Measurements from ENCODE around the gene SLC44A2. TPM values are rescaled to one million over a fixed set of nuclear protein-coding genes. Genes with fewer than 3 reads are reported as not detected.

The SLC44A2 gene
- 70.3 and 73.5 TPM in 2 replicates for total RNA-seq (2014; rRNA removed; shearing (Covaris generic))

GRCh38 chr19:10625003-10625761 is at the start of gene SLC44A2:
Gene SLC44A2 (plus strand): TSS chr19:10625553. CDS start chr19:10625634, 81 bp downstream.
- no peaks in the 10 kb centered on the region for H3K9me3 ChIP-seq (replicated peaks)
- H3K27me3 ChIP-seq = no peaks in the 10 kb centered on the region
- peaks cover 23% of the 10 kb centered on the region for H3K36me3 ChIP-seq
- DNase-seq = peak; percentile 92 to 93
- peak within 1 kb of the TSS; percentile 72 for H3K4me3 ChIP-seq
- peak within 1 kb of the TSS; percentile 91 for H3K27ac ChIP-seq
- peaks cover 9% of the 10 kb centered on the region for H3K4me1 ChIP-seq

DNA sequence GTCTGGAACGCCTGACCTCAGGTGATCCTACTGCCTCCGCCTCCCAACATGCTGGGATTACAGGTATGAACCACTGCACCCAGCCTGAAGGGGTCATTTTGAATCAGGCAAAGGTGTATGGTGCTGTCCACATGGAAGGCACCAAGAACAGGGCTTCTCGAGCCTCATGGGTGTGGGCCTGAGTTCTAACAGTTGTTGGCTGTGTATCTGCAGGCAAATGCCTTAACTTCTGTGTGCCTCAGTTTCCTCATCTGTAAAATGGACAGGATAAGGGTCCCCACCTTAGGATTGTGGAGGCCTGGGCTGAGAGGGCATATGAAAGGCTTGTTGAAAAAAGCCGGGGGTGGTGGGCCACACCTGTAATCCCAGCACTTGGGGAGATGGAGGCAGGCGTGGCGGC is 47.4 kb upstream of the SLC44A2 start:
- H3K9me3 ChIP-seq (replicated peaks) = no peaks in the 10 kb centered on the region
- DNase-seq = no peak
- no peak overlapping the region for H3K4me3 ChIP-seq
- no peaks in the 10 kb centered on the region for H3K4me1 ChIP-seq
- H3K36me3 ChIP-seq = no peaks in the 10 kb centered on the region
- no peak overlapping the region for H3K27ac ChIP-seq
- H3K27me3 ChIP-seq = no peaks in the 10 kb centered on the region

GRCh38 chr19:10580979-10581631 is 44.2 kb upstream of the SLC44A2 start:
- Histone ChIP-seq H3K4me1 (peaks cover 2% of the 10 kb centered on the region; the same call in 1 of the 2 replicates), H3K9me3 (replicated peaks) (no peaks in the 10 kb centered on the region), H3K4me3 (no peak overlapping the region), H3K27me3 (no peaks in the 10 kb centered on the region), H3K27ac (no peak overlapping the region), H3K36me3 (no peaks in the 10 kb centered on the region)
- DNase-seq = peak; percentile 89 to 95

DNA sequence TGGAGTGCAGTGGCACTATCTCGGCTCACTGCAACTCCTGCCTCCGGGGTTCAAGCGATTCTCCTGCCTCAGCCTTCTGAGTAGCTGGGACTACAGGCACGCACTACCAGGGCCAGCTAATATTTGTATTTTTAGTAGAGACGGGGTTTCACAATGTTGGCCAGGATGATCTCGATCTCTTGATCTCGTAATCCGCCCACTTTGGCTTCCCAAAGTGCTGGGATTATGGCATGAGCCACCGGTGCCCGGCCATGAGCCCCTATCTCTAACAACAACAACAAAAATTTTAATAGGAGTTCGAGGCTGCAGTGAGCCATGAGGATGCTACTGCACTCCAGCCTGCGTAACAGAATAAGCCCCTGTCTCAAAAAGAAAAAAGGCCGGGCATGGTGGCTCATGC is 43.3 kb upstream of the SLC44A2 start:
- H3K27me3 ChIP-seq = no peaks in the 10 kb centered on the region
- H3K9me3 ChIP-seq (replicated peaks) = no peaks in the 10 kb centered on the region
- DNase-seq = no peak
- H3K27ac ChIP-seq = no peak overlapping the region
- no peak overlapping the region for H3K4me3 ChIP-seq
- peaks cover 2% of the 10 kb centered on the region; the same call in 1 of the 2 replicates for H3K4me1 ChIP-seq
- no peaks in the 10 kb centered on the region for H3K36me3 ChIP-seq

DNA sequence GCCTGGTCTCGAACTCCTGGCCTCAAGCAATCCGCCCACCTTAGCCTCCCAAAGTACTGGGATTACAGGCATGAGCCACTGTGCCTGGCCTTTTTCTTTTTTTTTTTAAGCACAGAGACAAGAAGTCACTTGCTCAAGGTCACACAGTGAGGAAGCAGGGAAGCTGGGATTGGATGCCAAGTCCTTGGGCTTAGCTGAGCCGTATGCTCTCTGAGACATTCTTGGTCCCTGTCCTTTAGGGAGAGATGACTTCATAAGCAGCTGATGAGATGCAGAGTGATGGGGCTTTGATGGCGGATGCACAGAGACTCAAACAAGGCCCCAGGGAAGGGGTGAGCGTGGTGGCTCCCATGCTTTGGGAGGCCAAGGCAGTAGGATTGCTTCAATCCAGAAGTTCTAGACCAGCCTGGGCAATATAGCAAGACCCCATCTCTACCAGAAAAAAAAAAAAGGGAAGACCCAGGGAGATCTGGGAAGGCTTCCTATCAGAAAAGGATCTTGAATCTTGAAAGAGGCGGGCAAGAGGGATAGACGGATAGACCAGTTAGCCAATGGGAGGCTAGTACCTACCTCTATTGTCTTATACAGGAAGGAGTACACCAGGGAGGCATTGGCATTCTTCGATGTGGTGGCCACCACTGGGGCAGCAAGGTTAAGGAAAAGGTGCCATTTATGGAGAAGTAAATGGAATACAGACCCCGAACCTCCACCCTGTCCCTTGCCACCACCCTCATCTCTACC is 42.1 kb upstream of the SLC44A2 start:
- DNase-seq = no peak
- H3K9me3 ChIP-seq (replicated peaks) = no peaks in the 10 kb centered on the region
- H3K4me1 ChIP-seq = peaks cover 2% of the 10 kb centered on the region; the same call in 1 of the 2 replicates
- H3K27me3 ChIP-seq = no peaks in the 10 kb centered on the region
- no peak overlapping the region for H3K4me3 ChIP-seq
- H3K27ac ChIP-seq = no peak overlapping the region
- no peaks in the 10 kb centered on the region for H3K36me3 ChIP-seq

DNA sequence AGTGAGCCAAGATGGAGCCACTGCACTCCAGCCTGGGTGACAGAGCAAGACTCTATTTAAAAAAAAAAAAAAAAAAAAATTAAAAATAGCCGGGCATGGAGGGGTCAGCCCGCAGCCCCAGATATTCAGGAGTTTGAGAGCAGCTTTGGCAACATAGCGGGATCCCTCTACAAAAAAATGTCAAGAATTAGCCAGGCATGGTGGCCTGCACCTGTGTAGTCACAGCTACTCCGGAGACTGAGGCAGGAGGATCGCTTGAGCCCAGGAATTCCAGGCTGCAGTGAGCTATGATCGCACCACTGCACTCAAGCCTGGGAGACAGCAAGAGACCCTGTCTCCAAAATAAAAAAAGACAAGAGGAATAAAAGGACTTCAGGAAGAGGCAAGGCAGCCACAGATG is 39.0 kb upstream of the SLC44A2 start:
- no peaks in the 10 kb centered on the region for H3K36me3 ChIP-seq
- H3K4me3 ChIP-seq = no peak overlapping the region
- H3K27me3 ChIP-seq = no peaks in the 10 kb centered on the region
- no peak for DNase-seq
- H3K4me1 ChIP-seq = peaks cover 2% of the 10 kb centered on the region; the same call in 1 of the 2 replicates
- H3K27ac ChIP-seq = no peak overlapping the region
- H3K9me3 ChIP-seq (replicated peaks) = no peaks in the 10 kb centered on the region

- Histone ChIP-seq H3K36me3 (no peaks in the 10 kb centered on the region), H3K4me3 (no peak within 1 kb of the TSS), H3K4me1 (peaks cover 2% of the 10 kb centered on the region; the same call in 1 of the 2 replicates), H3K27me3 (no peaks in the 10 kb centered on the region), H3K27ac (no peak within 1 kb of the TSS), H3K9me3 (replicated peaks) (no peaks in the 10 kb centered on the region)
- DNase-seq = no peak
These were observed 38.1 kb upstream of the SLC44A2 start, which contains the start of gene AP1M2 for GRCh38 chr19:10587022-10587838. Gene AP1M2 (minus strand): TSS chr19:10587312. CDS start chr19:10587231, 81 bp downstream.

DNA sequence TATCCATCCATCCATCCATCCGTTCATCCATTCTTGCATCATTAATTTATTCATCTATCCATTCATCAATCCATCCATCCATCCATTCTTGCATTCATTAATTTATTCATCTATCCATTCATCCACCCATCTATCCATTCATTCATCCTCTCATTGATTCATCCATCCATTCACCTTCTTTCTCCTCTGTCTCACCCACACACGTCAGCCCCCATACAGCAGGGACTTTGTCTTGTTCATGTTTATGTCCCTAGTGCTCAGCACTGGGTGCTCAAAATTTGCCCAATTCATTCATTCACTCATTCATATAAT is 37.6 kb upstream of the SLC44A2 start:
- Histone ChIP-seq H3K36me3 (no peaks in the 10 kb centered on the region), H3K9me3 (replicated peaks) (no peaks in the 10 kb centered on the region), H3K27me3 (no peaks in the 10 kb centered on the region), H3K4me1 (peaks cover 2% of the 10 kb centered on the region; the same call in 1 of the 2 replicates), H3K4me3 (no peak overlapping the region), H3K27ac (no peak overlapping the region)
- DNase-seq = no peak

DNA sequence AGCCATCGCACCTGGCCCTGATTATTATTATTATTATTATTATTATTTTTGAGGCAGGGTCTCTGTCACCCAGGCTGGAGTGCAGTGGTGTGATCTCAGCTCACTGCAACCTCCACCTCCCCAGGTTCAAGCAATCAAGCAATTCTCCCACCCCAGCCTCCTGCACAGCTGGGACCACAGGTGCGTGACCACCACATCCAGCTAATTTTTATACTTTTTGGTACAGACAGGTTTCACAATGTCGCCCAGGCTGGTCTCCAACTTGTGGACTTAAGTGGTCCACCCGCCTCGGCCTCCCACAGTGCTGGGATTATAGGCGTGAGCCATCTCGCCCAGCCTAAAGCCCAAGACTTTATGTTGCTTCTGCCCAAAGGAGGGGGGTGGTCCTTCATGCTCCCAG is 32.2 kb upstream of the SLC44A2 start:
- no peak overlapping the region for H3K4me3 ChIP-seq
- no peak for DNase-seq
- no peaks in the 10 kb centered on the region for H3K9me3 ChIP-seq (replicated peaks)
- H3K4me1 ChIP-seq = peaks cover 6% of the 10 kb centered on the region; the same call in 1 of the 2 replicates
- H3K27ac ChIP-seq = no peak overlapping the region
- no peaks in the 10 kb centered on the region for H3K36me3 ChIP-seq
- H3K27me3 ChIP-seq = no peaks in the 10 kb centered on the region; the same call in 1 of the 2 replicates

GRCh38 chr19:10593820-10594637 is 31.3 kb upstream of the SLC44A2 start:
- H3K27me3 ChIP-seq = no peaks in the 10 kb centered on the region; the same call in 1 of the 2 replicates
- H3K4me1 ChIP-seq = peaks cover 6% of the 10 kb centered on the region; the same call in 1 of the 2 replicates
- no peaks in the 10 kb centered on the region for H3K9me3 ChIP-seq (replicated peaks)
- H3K36me3 ChIP-seq = no peaks in the 10 kb centered on the region
- no peak overlapping the region for H3K27ac ChIP-seq
- H3K4me3 ChIP-seq = no peak overlapping the region
- DNase-seq = peak; percentile 37 to 56

GRCh38 chr19:10600149-10600548 is 25.2 kb upstream of the SLC44A2 start:
- no peak overlapping the region for H3K4me3 ChIP-seq
- no peak for DNase-seq
- no peaks in the 10 kb centered on the region for H3K36me3 ChIP-seq
- H3K4me1 ChIP-seq = peaks cover 9% of the 10 kb centered on the region
- no peaks in the 10 kb centered on the region for H3K27me3 ChIP-seq
- no peaks in the 10 kb centered on the region for H3K9me3 ChIP-seq (replicated peaks)
- no peak overlapping the region for H3K27ac ChIP-seq

- Histone ChIP-seq H3K27me3 (no peaks in the 10 kb centered on the region), H3K4me3 (peak overlapping the region; percentile 99), H3K9me3 (replicated peaks) (no peaks in the 10 kb centered on the region), H3K36me3 (no peaks in the 10 kb centered on the region), H3K27ac (no peak overlapping the region), H3K4me1 (peaks cover 9% of the 10 kb centered on the region)
- no peak for DNase-seq
These were observed 23.4 kb upstream of the SLC44A2 start for GRCh38 chr19:10601999-10602329.

GRCh38 chr19:10602330-10603083 is 22.8 kb upstream of the SLC44A2 start:
- H3K36me3 ChIP-seq = no peaks in the 10 kb centered on the region
- peak overlapping the region; percentile 99 for H3K4me3 ChIP-seq
- no peaks in the 10 kb centered on the region for H3K27me3 ChIP-seq
- no peaks in the 10 kb centered on the region for H3K9me3 ChIP-seq (replicated peaks)
- peaks cover 9% of the 10 kb centered on the region for H3K4me1 ChIP-seq
- DNase-seq = peak; percentile 75 to 84
- peak overlapping the region; percentile 64 for H3K27ac ChIP-seq
